OCI-M1 (cell line): ENCODE measurements around the gene PIK3C3.
"Not testable (repeated sequence)": the region's sequence is repeated elsewhere in the genome, so short reads cannot be mapped to it uniquely, and the experiment has no call there.

Source experiments
- DNase-seq: peaks from one replicate; lab custom pipeline; 2025; lab: John Stamatoyannopoulos, UW

Gene PIK3C3

DNA sequence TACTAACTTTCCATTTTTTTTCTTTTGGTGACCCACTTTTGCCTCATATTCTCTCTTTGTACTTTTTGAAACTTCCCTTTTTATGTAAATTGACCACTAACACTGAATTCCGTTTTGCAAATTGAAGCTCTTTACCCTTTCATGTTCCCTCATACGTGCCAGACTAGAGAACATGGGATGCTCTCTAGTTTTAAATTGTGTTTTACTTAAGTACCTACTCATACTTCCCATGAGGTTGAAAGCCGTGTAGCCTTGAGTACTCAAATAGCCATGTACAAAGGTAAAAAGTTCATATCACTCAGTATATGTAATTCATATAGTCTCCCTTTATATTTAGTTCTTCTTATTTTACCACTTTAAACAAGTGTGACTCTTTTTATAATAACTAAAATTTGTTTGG, 119.7 kb downstream of the PIK3C3 start:
- DNase-seq = no peak

- peak; percentile 39 for DNase-seq
These were observed 123.7 kb downstream of the PIK3C3 start for GRCh38 chr18:42078711-42079110.

DNA sequence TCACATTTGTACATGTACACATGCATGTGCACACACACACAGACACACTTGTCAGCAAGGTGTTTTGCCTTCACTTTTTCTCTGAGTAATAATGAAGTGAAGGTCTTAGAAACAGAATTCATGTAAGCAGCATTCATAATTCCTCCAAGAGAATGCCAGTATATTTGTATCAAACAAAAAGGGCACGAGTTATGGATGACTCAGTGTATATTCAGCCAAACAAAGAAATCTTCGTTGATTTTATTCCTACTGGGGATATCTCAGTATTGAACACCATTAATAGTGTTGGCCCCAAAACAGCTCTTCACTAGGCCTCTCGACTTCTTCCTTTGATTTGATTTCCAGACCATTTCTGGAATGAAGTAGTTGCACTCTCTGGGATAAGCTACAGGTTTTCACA, 125.3 kb downstream of the PIK3C3 start:
- DNase-seq = no peak

- DNase-seq = no peak
These were observed 127.6 kb downstream of the PIK3C3 start for GRCh38 chr18:42082415-42083234.

DNA sequence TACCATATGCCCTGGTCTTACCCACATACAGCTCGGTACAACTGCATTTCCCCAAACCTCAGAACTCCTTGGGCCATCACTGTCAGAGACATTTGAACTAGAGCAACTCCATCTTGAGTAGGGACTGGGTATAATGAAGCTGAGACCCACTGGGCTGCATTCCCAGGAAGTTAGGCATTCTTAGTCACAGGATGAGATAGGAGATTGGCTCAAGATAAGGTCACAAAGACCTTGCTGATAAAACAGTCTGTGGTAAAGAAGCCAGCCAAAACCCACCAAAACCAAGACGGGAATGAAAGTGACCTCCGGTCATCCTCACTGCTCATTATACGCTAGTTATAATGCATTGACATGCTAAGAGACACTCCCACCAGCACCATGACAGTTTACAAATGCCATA, 131.3 kb downstream of the PIK3C3 start:
- DNase-seq = peak; percentile 28

DNA sequence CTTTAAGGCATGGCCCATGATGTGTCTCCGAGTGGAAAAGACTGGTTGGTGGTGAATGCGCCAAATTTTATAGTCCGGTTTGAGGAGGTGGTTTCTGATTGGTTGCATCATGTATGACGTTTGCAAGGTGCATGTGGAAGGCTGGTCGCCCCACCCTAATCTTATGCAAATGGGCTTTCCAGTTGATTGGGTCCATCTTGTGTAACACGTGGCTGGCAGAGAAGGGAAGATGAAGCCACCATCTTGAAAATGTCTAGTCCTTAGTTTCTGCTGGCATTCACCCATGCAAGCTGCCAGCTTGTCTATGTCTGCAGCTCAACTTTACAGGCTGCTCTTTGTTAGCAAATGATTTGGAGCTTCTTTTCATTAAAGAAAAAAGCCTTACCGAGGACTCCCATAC, 132.2 kb downstream of the PIK3C3 start:
- peak; percentile 4 for DNase-seq

DNA sequence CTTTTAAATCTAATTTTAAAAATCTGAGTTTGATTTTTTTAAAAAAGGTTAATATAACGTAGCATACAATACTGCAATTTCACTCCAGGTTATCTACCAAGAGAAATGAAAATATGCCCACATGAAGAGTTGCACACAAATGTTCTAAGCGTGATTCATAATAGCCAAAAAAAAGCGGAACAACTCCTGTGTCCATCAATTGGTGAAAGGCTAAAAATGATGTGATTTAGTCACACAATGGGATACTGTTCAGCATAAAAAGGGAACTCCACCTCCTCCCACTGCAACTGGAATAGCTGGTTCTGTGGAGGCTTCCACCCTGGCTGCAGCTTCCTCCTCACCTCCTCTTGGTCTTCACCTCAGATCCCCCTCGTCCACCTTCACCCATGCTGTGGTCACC, 132.8 kb downstream of the PIK3C3 start:
- no peak for DNase-seq

DNA sequence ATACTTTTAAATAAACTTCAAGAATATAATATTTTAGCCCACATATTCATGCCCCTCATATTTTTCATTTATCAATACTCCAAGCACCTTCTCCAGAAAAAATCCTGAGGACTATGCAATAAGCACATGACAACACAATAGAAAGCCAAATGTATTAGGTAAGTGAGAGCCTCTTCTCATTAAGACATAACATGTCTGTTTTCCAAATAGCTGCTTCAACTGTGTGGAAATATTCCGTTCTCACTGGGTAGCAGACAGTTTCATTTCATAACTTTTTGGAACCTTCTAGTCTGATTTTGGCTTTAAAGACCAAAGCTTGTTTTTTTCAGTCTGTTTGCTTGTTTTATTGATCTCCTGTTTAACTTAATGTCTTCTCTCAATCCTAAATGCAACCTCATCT, 137.8 kb downstream of the PIK3C3 start:
- no peak for DNase-seq

DNA sequence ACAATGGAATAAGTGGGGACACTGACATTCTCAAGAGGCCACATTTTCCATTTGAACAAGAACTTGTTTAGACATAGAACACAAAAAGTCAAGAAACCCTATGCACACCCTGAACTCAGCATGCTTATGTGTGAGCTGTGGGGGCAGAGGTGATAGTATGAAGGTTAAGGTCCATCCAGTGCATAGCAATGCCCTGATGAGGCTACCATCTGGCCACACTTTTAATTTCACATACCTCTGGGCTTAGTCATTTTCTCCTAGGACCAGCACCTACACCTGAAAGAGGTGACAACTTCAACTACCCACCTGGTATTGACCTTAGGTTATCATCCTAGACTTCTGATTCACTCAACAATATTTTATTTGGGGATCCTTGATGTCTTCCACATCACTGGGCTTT, 139.8 kb downstream of the PIK3C3 start:
- DNase-seq = no peak

DNA sequence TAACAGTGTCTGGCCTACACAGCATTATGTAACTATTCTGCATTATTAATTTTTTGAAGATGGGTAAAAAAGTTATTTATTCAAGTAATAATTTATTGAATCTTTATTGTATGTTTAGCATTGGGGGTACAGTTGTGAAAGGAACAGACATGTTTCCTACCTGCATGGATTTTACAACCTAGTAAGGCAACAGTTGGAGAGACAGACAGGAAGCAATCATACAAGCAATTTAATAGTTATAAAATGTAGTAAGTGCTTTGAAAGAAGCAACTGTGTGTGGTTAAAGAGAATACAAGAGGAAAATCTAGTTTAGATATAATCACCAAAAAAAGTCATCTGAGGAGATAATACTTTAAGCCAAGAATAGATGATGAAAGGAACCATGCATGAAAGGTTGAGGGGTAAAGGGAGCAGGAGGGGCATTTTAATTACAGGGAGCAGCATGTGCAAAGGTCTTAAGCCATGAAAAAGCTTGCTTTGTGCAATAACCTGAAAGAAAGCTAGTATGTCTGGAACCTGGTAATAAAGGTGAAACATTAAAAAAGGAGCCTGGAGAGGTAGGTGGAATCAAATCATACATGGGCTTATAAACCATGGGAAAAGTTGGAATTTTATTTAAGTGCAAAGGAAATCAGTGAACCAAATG, 140.8 kb downstream of the PIK3C3 start:
- DNase-seq = no peak

DNA sequence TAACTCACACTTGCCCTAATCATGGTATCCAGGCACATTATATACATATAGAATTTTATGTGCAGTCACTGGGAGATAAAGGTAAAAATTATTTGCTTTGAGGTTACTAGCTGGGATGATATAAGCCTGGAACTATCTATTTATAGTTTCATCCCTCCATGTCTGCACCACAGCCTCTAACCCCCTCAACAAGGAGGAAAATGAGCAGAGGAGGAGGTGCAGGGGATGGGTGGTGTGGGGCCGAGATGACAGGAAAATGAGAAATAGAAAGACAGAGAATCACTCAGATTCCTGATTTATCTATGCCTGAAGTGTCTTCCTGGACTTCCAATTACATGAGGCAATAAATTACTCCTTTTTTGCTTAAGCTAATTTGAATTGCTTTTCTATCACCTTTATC, 145.2 kb downstream of the PIK3C3 start:
- DNase-seq = no peak

DNA sequence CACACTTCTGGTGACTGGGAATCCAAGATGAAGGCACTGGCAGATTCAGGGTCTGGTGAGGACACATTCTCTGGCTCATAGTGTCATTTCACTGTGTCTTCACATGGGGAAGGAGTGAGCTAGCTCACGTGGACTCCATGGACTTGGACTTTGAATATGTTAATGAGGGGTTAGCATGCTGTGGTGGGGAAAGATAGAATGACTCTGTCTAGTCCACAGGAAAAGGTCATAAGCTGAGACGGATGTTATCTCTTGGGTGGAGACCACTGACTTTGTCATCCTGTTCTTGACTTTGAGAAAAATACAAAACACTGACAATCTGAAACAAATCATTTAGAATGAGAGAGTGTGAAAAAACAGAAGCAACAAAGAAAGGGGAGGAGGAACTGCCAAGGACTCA, 145.9 kb downstream of the PIK3C3 start:
- peak; percentile 66 for DNase-seq

DNA sequence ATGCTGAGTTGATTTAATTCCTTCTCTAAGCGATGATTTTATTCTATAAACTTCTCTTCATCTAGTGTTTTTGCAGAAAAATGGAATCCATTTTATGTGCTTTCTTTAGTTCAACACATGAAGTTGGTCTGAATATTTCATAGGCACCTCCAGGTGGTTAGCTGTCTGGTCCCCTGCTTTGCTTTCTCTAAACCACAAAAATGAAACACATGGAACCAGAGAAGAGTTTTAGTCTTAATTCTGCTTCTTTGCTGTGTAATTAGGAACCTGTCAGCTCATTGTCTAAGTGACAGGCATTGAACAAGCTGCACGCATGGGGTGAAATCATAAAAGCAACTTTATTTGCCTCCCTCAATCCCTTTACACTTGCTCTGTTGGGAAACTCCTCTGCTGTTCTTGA, 150.4 kb downstream of the PIK3C3 start:
- DNase-seq = no peak

DNA sequence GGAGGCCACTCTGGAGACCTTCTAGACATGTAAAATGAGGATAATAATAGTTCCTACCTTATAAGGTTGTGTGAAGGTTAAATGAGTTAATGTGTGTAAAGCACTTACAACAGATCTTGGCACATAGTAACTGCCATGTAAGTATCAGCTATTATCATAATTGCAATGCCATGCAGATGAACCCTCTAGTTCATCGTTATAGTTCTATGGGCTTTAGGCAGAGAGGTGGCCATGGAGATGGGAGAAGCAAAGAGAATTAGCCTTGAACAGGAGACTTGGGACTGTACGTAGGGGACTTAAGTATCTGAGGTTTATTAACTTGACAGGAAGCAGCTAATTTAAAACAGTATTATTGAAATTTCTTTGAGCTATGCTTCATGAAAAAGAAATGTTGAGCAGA, 151.8 kb downstream of the PIK3C3 start:
- DNase-seq = no peak

- no peak for DNase-seq
These were observed 152.3 kb downstream of the PIK3C3 start for GRCh38 chr18:42107287-42107686.

DNA sequence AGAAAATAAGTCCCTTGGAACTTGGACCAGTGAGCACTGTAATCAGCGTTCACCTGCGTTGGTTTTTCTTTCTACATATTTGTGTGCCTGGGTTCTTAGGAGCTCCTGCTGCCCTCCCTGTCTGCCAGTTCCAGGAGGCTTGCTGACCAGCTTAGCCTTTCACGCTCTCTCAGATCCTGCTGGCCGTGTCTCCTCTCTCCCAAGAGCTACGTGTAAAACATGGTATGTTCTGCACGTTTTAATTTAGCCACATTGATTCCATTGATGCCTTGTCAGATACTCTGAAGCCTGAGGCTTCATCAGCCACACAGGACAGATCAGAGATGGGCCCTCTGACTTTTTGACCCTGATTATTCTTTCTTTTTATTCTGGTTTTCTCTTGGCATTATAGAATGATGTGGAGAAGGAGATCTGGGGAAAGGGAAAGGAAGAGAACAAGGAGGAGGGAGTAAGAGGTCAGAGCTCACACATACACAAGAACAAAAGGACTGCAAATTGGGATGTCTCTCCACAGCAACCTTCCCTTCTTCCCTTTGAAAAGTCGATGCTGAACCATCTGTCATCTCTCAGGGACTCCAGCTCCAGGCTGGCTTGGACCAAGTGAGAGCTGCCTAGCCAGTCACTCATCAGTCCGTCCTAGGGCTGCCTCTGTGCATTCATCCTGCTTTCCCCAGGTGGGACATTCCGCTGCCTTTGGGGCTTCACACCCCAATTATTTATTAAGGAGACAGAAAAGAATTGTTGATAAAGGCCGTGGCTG, 152.8 kb downstream of the PIK3C3 start:
- DNase-seq = no peak

DNA sequence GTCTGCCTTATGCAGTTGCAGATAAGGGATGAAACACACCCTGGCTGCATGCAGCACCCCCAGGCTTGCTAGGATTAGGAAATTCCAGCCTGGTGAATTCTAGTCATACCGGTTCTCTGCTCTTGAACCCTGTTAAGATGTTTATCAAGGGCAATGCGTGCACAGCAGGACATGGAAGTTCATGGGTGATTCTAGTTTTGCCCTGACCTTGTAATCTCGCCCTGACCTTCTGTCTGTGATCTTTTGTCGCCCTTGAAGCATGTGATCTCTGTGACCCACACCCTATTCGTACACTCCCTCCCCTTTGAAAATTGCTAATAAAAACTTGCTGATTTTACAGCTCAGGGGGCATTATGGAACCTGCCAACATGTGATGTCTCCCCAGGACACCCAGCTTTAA, 157.1 kb downstream of the PIK3C3 start:
- DNase-seq = not testable (repeated sequence)

GRCh38 chr18:42112657-42113420, 157.8 kb downstream of the PIK3C3 start:
- peak; percentile 55 for DNase-seq

- DNase-seq = peak; percentile 94
These were observed 158.6 kb downstream of the PIK3C3 start for GRCh38 chr18:42113529-42114191.

GRCh38 chr18:42114310-42114943, 159.4 kb downstream of the PIK3C3 start:
- peak; percentile 96 for DNase-seq

- DNase-seq = no peak
These were observed 171.6 kb downstream of the PIK3C3 start for GRCh38 chr18:42126586-42126985.
